ENCODE measurements around the gene RNF26.

DNA sequence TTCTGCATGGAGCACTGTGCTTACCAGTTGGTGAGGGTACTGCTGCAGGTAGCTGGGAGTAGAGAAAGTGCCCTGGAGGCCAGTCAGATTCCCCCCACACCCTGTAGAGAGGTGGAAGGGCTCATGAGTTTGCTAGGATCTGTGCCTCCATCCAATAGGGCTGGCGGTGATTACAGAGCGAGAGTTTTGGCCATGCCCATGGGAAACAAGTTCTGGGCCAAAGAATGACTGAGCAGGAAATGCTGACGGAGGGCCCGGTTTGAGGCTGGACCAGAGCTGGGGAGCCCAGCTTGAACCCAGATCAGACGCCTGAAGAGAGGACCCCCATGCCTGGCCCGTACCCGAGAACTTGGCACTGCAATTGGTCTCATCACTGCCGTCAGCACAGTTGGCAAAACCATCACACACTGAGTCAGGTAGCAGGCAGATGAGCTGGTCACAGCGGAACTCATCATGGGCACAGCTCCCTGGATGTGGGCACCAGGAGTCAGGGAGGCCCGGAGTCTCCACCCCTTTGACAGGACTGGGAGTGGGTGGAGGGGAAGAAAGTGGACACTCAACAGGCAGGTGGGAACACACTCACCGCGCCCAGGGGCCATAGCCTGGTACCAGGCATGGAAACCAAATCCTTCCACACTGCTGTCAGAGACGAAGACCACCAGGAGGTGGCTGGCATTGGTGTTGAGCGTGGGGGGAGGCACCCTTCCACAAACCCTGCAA is 10.1 kb downstream of the RNF26 start:
- TF ChIP-seq, protein P1, sequence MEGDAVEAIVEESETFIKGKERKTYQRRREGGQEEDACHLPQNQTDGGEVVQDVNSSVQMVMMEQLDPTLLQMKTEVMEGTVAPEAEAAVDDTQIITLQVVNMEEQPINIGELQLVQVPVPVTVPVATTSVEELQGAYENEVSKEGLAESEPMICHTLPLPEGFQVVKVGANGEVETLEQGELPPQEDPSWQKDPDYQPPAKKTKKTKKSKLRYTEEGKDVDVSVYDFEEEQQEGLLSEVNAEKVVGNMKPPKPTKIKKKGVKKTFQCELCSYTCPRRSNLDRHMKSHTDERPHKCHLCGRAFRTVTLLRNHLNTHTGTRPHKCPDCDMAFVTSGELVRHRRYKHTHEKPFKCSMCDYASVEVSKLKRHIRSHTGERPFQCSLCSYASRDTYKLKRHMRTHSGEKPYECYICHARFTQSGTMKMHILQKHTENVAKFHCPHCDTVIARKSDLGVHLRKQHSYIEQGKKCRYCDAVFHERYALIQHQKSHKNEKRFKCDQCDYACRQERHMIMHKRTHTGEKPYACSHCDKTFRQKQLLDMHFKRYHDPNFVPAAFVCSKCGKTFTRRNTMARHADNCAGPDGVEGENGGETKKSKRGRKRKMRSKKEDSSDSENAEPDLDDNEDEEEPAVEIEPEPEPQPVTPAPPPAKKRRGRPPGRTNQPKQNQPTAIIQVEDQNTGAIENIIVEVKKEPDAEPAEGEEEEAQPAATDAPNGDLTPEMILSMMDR (IDR thresholded peaks at IDR 0.05) = no peak
- no peak for TF ChIP-seq POLR2A (IDR thresholded peaks at IDR 0.05)
